Mesendoderm (in vitro differentiated cells): ENCODE results near the gene TIMM21.

ENCODE experiments used
- DNase-seq: peaks from one replicate; pipeline ENCODE4 v3.0.0; 2013
- H2AK5ac ChIP-seq: 2 replicates; pipeline ENCODE4 v1.6.1; 2013; ENCODE audit warnings: low read length, inconsistent platforms
- H2BK120ac ChIP-seq: 2 replicates; pipeline ENCODE4 v1.6.1; 2013; ENCODE audit warnings: low read depth, mild to moderate bottlenecking, low read length, moderate library complexity, mixed read lengths
- H2BK15ac ChIP-seq: replicated peaks from 2 replicates; pipeline ENCODE4 v1.6.1; 2013; ENCODE audit warnings: low read depth, mild to moderate bottlenecking, moderate library complexity
- H2BK5ac ChIP-seq: 2 replicates; pipeline ENCODE4 v1.6.1; 2013; ENCODE audit warnings: low read length, inconsistent platforms
- H3K18ac ChIP-seq: 2 replicates; pipeline ENCODE4 v1.6.1; 2013; ENCODE audit warnings: mild to moderate bottlenecking, low read length, mixed read lengths
- H3K23ac ChIP-seq: one replicate; pipeline ENCODE4 v1.6.1; 2013; ENCODE audit warnings: low read length
- H3K27ac ChIP-seq: 2 replicates; pipeline ENCODE4 v1.5.1; 2013; ENCODE audit warnings: low read depth, mild to moderate bottlenecking, inconsistent platforms, low read length, moderate library complexity
- H3K27me3 ChIP-seq: 2 replicates; pipeline ENCODE4 v1.6.1; 2013; ENCODE audit warnings: low read length, control low read depth, mild to moderate bottlenecking, inconsistent platforms; ENCODE audit not compliant: insufficient read depth, poor library complexity
- H3K36me3 ChIP-seq: 2 replicates; pipeline ENCODE4 v1.6.1; 2013; ENCODE audit warnings: low read length, inconsistent platforms; ENCODE audit not compliant: control insufficient read depth, insufficient read depth
- H3K4ac ChIP-seq: one replicate; pipeline ENCODE4 v1.6.1; 2013; ENCODE audit warnings: low read depth, mild to moderate bottlenecking, low read length, moderate library complexity
- H3K4me1 ChIP-seq: 2 replicates; pipeline ENCODE4 v1.6.1; 2013; ENCODE audit warnings: low read depth, low read length, inconsistent platforms; ENCODE audit not compliant: control insufficient read depth
- H3K4me2 ChIP-seq: 2 replicates; pipeline ENCODE4 v1.6.1; 2013; ENCODE audit warnings: low read length
- H3K4me3 ChIP-seq: 2 replicates; pipeline ENCODE4 v1.5.1; 2013; ENCODE audit warnings: mild to moderate bottlenecking, low read length
- H3K56ac ChIP-seq: one replicate; pipeline ENCODE4 v1.6.1; 2013; ENCODE audit warnings: low read length
- H3K79me1 ChIP-seq: 2 replicates; pipeline ENCODE4 v1.6.1; 2013; ENCODE audit warnings: low read length, inconsistent platforms
- H3K79me2 ChIP-seq: 2 replicates; pipeline ENCODE4 v1.6.1; 2013; ENCODE audit warnings: mild to moderate bottlenecking, low read length; ENCODE audit not compliant: control insufficient read depth, insufficient read depth
- H3K9ac ChIP-seq: 2 replicates; pipeline ENCODE4 v1.6.1; 2013; ENCODE audit warnings: low read length, inconsistent platforms
- H4K5ac ChIP-seq: one replicate; pipeline ENCODE4 v1.6.1; 2013; ENCODE audit warnings: low read length
- H4K8ac ChIP-seq: one replicate; pipeline ENCODE4 v1.6.1; 2013; ENCODE audit warnings: low read depth, mild to moderate bottlenecking, control low read depth, low read length, moderate library complexity
- WGBS: extraction: QIAGEN DNeasy Blood & Tissue Kit; methylation state at CpG from one replicate; pipeline ENCODE4 v1.1.7; 2013; ENCODE audit warnings: low lambda C conversion rate, missing lambda C conversion rate; ENCODE audit not compliant: insufficient coverage; ENCODE audit errors: extremely low coverage; 5-methylcytosine and 5-hydroxymethylcytosine counted together

The TIMM21 gene

DNA sequence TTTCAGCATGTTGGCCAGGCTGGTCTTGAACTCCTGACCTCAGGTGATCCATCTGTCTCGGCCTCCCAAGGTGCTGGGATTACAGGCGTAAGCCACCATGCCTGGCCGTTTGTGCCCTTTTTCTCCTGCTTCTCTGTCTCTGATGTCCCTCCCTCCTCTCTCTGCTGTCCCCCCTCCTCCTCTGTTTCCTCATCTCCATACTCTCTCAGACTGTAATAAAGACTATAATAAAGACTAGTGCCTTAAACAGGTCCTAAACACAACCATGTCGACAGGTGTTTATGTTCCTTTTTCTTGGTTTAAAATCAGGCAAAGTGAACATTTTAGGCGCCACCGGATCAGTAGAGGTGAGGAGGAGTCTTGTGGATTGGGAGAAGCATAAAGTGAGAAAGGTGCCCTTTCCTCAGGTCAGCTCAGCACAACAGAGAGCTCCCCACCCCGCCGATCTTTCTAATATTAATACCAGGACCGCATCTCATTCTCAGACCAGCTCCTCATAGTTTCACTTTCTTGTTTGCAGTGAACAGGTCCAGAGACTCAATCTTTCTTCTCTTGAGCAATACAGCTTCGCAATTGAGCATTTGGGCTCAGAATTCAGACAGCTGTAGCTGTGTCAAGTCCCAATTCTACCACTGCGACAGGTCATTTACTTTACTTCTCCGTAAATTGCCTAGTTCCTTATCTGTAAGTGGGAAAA is 23.7 kb downstream of the TIMM21 start:
- no CpG with 5 or more reads among the region's 12 CpGs for WGBS
- no peaks in the 10 kb centered on the region for H3K27me3 ChIP-seq
- DNase-seq, result no peak

DNA sequence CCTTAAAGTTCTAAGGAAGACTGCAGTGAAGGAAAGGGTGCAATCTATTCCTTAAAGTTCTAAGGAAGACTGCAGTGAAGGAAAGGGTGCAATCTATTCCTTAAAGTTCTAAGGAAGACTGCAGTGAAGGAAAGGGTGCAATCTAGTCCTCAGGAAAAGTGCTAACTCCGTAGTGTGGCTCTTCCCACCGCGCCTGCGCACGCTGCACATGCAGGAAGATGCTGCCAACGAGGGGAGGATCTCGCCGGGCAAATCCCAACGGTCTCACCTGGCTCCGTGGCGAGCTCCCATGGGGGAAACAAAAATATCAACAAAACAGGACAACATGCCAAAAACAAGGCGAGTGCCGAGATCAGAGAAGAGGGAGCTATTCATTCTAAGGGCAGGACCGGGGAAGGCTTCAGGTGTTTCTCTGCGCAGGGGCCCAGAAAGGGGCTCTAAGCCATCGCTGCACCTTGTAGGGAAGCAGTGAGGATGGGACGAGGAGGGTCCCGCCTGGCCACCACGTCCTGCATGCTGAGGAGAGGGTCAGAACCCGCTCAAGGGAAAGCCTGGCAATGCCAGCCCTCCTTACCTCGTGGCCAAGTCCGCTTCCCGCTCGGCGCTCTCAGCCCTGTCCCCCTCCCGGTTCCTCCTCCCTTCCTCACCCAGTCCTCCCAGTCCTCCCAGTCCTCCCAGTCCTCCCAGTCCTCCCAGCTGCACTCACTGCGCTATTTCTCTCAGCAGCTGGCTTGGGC is 24.5 kb downstream of the TIMM21 start:
- H2BK120ac ChIP-seq, result no peak overlapping the region
- H2BK5ac ChIP-seq, result no peak overlapping the region
- H4K8ac ChIP-seq, result no peak overlapping the region
- H3K4ac ChIP-seq, result no peak overlapping the region
- H3K36me3 ChIP-seq, result no peaks in the 10 kb centered on the region
- H3K27ac ChIP-seq, result no peak overlapping the region
- no CpG with 5 or more reads among the region's 27 CpGs for WGBS
- H3K4me3 ChIP-seq, result no peak overlapping the region
- H3K79me1 ChIP-seq, result no peaks in the 10 kb centered on the region
- H2AK5ac ChIP-seq, result no peak overlapping the region
- H3K18ac ChIP-seq, result no peak overlapping the region
- no peaks in the 10 kb centered on the region for H3K4me1 ChIP-seq
- no peak for DNase-seq
- H4K5ac ChIP-seq, result no peak overlapping the region
- no peak overlapping the region for H3K23ac ChIP-seq
- H3K56ac ChIP-seq, result no peak overlapping the region
- no peak overlapping the region for H3K4me2 ChIP-seq
- H3K9ac ChIP-seq, result no peak overlapping the region
- no peak overlapping the region for H2BK15ac ChIP-seq
- H3K27me3 ChIP-seq, result no peaks in the 10 kb centered on the region
- H3K79me2 ChIP-seq, result no peaks in the 10 kb centered on the region

More for the DNA sequence above, 23.7 kb downstream of the TIMM21 start:
- Histone ChIP-seq H3K79me1 (no peaks in the 10 kb centered on the region), H2BK5ac (no peak overlapping the region), H3K36me3 (no peaks in the 10 kb centered on the region), H3K27ac (no peak overlapping the region), H4K8ac (no peak overlapping the region), H3K23ac (no peak overlapping the region), H3K4me1 (no peaks in the 10 kb centered on the region), H3K56ac (no peak overlapping the region), H4K5ac (no peak overlapping the region), H3K4me3 (no peak overlapping the region), H3K79me2 (no peaks in the 10 kb centered on the region), H3K4me2 (no peak overlapping the region), H3K4ac (no peak overlapping the region), H2AK5ac (no peak overlapping the region), H2BK15ac (no peak overlapping the region), H3K9ac (no peak overlapping the region), H2BK120ac (no peak overlapping the region), H3K18ac (no peak overlapping the region)

DNA sequence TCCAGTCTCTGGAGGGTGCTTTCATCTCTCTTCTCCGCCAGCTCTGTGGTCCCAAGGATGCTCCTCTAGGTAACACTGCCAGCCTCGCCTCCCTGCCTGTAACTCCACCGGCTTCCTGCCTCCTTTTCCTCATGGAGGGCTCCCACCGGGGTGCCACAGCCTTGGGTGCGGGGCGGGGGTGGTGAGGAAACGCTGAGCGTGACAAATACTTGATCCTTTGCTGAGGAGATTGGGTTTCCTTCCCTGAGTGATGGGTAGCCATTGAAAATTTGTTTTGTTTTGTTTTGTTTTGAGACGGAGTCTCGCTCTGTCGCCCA is 25.1 kb downstream of the TIMM21 start:
- WGBS, result no CpG with 5 or more reads among the region's 11 CpGs
- H3K79me2 ChIP-seq, result no peaks in the 10 kb centered on the region
- no peak overlapping the region for H2BK5ac ChIP-seq
- H3K4me2 ChIP-seq, result no peak overlapping the region
- no peaks in the 10 kb centered on the region for H3K36me3 ChIP-seq
- H3K9ac ChIP-seq, result no peak overlapping the region
- no peak overlapping the region for H4K8ac ChIP-seq
- no peak overlapping the region for H3K4me3 ChIP-seq
- H2AK5ac ChIP-seq, result no peak overlapping the region
- no peak overlapping the region for H2BK120ac ChIP-seq
- H3K79me1 ChIP-seq, result no peaks in the 10 kb centered on the region
- no peak overlapping the region for H3K4ac ChIP-seq
- H3K18ac ChIP-seq, result no peak overlapping the region
- no peak for DNase-seq
- H2BK15ac ChIP-seq, result no peak overlapping the region
- no peaks in the 10 kb centered on the region for H3K4me1 ChIP-seq
- no peak overlapping the region for H3K56ac ChIP-seq
- no peak overlapping the region for H3K23ac ChIP-seq
- no peaks in the 10 kb centered on the region for H3K27me3 ChIP-seq
- H3K27ac ChIP-seq, result no peak overlapping the region
- H4K5ac ChIP-seq, result no peak overlapping the region

DNA sequence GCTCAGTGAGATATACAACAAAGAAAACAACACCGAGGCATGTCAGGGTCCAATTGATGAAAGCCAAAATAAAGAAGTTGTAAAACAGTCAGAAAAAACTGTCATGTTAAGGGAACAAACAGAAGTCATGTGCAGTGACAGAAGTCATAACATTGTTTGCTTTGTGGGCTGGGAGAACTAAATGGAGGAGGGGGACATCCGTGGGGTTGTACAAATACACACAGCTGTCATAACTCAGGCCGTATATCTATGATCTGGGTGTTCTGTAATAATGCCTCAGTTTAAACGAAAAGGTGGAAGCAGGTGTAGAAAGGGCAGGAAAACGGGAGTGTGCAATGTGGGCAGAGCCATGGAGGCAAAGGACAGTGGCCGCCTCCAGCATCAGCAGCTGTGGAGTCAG is 27.3 kb downstream of the TIMM21 start:
- Histone ChIP-seq H3K4ac (no peak overlapping the region), H2BK5ac (no peak overlapping the region), H3K27ac (no peak overlapping the region), H3K79me1 (no peaks in the 10 kb centered on the region), H2BK120ac (no peak overlapping the region), H3K56ac (no peak overlapping the region), H3K4me1 (no peaks in the 10 kb centered on the region), H3K4me2 (no peak overlapping the region), H3K23ac (no peak overlapping the region), H3K18ac (no peak overlapping the region), H3K9ac (no peak overlapping the region), H3K4me3 (no peak overlapping the region), H4K5ac (no peak overlapping the region), H3K79me2 (no peaks in the 10 kb centered on the region), H2BK15ac (no peak overlapping the region), H4K8ac (no peak overlapping the region), H3K27me3 (no peaks in the 10 kb centered on the region), H3K36me3 (no peaks in the 10 kb centered on the region), H2AK5ac (no peak overlapping the region)
- WGBS, result no CpG with 5 or more reads among the region's 6 CpGs
- no peak for DNase-seq

DNA sequence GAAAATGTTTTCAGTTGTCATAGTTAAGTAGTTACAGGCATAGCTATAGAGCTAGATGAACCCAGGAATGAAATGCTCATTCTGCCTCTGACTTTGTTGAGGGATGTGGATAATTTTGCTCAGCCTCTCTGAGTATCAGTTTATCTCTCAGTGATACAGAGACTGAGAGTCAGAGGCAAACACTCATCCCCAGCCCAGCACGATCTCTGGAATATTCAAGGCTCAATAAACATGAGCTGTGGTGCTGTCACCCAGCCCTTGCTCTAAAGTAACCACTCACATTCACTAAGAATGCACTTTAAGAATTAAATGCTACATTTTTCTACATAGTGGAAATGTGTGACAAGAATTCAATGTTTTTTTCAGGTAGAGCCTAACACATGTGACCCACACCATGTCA is 30.6 kb downstream of the TIMM21 start:
- no CpG with 5 or more reads among the region's 1 CpG for WGBS
- Histone ChIP-seq H3K18ac (no peak overlapping the region), H3K27ac (no peak overlapping the region)

More for the DNA sequence above, 30.6 kb downstream of the TIMM21 start:
- Histone ChIP-seq H4K8ac (no peak overlapping the region), H2BK120ac (no peak overlapping the region), H2BK5ac (no peak overlapping the region), H3K9ac (no peak overlapping the region), H3K4me2 (no peak overlapping the region), H3K23ac (no peak overlapping the region), H3K4me3 (no peak overlapping the region), H3K56ac (no peak overlapping the region), H2AK5ac (no peak overlapping the region), H2BK15ac (no peak overlapping the region), H3K79me1 (no peaks in the 10 kb centered on the region), H3K79me2 (no peaks in the 10 kb centered on the region), H3K4me1 (no peaks in the 10 kb centered on the region), H4K5ac (no peak overlapping the region), H3K4ac (no peak overlapping the region), H3K36me3 (no peaks in the 10 kb centered on the region), H3K27me3 (no peaks in the 10 kb centered on the region)
- DNase-seq, result no peak
